Measurements from ENCODE around the gene SFSWAP. TPM values are rescaled to one million over a fixed set of nuclear protein-coding genes. Genes with fewer than 3 reads are reported as not detected.
A peak's percentile ranks its signal among the peaks of the same experiment; 100 is the strongest.
"Not testable (repeated sequence)": the region's sequence is repeated elsewhere in the genome, so short reads cannot be mapped to it uniquely, and the experiment has no call there.

Gene SFSWAP
- total RNA-seq, 1 donor from 2014 or later, result 36.1 TPM

DNA sequence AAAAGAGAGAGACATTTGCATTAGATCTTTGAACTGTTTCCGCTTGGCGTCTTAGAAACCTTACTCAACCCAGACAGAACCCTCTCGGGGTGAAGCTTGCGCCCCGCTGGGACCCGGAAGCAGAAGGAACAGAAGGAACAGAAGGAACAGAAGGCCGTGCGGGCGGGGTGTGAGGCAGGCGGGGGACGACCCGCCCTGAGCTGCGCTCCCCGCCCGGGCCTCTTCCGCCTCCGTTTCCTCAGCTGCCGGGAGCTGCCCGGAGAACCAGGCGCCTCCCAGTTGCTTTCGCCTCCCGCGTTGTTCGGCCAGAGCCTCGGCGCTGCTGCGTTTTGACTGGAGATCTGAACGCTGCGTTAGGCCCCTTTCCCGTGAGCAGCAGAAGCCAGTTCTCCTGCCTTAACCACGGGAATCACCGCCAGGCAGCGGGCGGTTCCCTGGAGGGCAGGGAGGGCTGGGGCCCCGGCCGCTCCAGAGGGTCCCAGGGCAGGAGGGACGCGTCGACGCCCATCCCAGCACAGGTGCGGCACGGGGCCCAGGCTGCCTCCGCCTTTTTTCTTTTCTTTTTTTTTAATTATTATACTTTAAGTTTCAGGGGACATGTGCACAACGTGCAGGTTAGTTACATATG is 98.0 kb downstream of the SFSWAP start:
- DNase-seq (ENCODE audit: low spot score), result no peak

DNA sequence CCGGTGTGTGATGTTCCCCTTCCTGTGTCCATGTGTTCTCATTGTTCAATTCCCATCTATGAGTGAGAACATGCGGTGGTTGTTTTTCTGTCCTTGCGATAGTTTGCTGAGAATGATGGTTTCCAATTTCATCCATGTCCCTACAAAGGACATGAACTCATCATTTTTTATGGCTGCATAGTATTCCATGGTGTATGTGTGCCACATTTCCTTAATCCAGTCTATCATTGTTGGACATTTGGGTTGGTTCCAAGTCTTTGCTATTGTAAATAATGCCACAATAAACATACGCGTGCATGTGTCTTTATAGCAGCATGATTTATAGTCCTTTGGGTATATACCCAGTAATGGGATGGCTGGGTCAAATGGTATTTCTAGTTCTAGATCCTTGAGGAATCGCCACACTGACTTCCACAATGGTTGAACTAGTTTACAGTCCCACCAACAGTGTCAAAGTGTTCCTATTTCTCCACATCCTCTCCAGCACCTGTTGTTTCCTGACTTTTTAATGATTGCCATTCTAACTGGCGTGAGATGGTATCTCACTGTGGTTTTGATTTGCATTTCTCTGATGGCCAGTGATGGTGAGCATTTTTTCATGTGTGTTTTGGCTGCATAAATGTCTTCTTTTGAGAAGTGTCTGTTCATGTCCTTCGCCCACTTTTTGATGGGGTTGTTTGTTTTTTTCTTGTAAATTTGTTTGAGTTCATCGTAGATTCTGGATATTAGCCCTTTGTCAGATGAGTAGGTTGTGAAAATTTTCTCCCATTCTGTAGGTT is 98.8 kb downstream of the SFSWAP start:
- not testable (repeated sequence) for DNase-seq (ENCODE audit: low spot score)

DNA sequence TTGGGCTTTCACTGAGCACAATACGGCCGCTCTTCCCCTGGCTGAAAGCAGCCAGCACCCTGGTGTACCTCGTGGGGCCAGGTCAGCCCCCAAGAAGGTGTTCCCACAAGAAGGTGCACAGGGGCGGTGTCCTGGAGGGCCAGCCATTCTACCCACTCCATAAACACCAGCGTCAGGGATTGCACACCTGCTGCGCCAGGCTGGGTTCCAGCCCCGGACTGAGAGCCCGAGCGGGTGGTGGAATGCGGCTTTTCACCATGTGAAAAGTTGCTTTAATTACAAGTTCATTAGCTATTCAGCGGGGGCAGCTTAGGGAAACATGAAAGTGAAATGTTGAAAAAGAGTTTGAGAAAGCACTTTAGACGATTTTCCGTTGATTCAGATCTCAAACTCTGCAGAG is 99.8 kb downstream of the SFSWAP start:
- DNase-seq (ENCODE audit: low spot score), result no peak

DNA sequence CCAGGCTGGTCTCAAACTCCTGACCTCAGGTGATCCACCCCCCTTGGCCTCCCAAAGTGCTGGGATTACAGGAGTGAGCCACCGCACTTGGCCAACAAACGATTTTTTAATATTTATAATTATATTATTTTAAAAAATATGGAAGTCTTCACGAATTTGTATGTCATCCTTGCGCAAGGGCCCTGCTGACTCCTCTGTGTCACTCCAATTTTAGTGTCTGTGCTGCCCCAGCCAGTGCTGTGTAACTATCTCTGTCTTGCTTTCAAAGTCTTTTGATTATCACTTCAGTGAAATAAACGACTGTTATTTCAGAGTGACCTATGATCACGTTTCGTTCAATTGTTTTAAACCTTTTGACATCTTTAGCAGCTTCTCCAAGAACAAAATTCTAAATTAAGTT is 104.2 kb downstream of the SFSWAP start:
- DNase-seq (ENCODE audit: low spot score), result no peak

DNA sequence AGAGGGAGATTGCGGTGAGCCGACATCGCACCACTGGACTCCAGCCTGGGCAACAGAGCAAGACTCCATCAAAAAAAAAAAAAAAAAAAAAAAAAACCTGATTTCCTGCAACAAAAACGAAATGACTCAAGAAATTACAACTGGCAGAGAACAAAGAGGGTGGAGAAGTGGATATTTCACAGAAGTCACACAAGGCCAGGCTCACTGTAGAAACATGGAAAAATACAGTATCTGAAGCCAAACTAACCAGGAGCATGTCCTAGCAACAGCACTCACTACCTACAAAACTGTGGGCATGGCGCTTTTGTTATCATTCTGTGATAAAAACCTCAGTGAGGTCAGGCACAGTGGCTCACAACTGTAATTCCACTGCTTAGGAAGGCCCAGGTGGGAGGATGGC is 105.6 kb downstream of the SFSWAP start:
- DNase-seq (ENCODE audit: low spot score), result no peak

DNA sequence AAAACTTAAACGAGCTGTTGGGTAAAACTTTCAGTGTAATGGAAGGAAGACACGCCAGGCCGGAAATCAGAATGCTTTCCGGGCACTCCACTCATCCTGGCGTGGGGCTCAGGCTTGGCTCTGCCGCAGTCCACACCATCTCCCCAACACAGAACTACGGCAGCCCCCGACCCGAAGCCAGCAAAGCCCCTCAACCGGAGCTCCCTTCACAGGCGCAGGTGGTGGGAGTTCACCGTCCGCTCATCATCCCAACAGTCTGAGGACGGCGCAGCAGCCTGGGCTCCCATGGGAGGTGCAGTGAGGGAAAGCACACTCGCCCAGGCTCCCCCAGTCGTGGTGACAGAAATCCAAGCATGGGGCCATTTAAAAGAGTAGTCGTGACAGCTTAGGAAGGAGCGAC is 106.4 kb downstream of the SFSWAP start:
- no peak for DNase-seq (ENCODE audit: low spot score)

DNA sequence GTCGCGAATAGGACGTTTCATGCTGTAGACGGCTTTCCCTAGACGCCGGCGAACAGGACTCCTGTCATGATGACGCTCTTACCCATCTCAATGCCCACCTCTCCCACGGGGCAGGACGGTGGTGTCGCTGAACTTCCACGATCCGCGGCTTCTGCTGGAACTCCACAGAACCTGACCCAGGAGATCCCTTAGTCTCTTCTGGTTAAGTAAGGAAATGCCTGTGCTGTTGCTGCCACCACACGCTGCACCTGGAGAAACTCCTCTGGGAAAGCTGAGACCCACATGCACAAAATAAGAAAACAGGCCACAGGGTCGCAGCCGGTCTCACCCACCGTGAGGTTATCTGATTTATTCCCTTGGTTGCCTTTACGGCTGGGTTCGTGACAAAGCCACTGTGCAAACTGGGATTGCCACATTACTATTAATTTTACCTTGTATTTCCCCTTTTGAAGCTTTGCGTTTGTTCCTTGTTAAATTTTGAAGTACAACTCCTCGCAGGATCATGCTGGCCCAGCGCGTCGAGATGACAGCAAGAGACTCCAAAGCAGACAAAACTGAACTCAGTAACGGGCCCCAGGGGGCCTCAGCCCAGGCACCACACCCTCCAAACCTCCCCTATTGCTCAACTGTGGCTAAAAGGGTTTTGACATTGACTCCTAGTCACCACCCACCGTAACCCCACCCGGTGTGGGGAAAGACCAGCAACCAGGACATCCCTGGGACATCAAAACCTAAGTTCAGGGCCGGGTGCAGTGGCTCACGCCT is 108.1 kb downstream of the SFSWAP start:
- no peak for DNase-seq (ENCODE audit: low spot score)

DNA sequence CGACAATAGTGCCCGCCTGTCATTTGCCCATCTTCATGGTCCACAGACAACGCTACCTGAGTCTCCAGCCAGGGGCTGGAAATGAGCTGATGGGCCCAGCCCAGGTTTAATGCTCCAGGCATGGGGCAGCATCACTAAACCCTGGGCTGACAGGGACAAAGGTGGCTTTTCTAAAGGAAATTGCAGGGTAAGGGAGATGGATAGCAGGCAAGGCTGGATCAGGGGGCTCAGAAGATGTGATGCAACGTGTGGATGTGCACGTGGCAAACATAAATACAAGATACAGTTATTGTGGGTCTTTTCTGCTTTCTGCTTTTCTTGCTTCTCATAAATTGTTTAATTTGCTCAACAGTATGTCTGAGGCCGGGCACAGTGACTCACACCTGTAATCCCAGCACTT is 113.6 kb downstream of the SFSWAP start:
- no peak for DNase-seq (ENCODE audit: low spot score)

DNA sequence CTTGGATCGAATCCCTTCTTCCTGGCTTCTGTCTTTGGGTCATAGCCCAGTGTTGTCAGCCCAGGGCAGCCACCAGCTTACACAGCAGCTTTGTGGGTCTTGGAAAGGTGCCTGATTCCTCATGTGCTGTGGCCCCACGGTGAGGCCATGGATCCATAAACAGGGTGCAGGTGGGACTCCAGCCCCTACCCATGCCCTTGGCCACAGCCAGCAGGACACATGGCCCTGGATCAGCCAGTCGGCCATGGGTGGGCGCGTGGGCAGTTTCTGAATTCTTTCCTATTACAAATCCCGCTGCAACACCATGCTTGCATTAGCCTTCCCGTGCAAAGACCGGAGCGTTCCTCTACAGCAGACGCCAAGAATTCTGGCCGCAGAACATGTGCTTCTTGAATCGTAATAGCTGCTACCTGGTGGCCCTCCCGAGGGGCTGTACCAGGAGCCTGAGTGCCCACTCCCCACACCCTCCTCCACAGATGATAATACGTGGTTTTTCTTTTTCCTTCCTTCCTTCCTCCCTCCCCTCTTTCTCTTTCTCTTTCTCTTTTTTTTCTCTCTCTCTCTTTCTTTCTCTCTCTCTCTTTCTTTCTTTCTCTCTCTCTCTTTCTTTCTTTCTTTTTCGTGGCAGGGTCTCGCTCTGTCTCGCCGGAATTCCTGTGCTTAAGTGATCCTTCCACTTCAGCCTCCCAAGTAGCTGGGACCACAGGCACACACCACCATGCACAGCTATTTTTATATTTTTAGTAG is 114.4 kb downstream of the SFSWAP start:
- DNase-seq (ENCODE audit: low spot score), result no peak

DNA sequence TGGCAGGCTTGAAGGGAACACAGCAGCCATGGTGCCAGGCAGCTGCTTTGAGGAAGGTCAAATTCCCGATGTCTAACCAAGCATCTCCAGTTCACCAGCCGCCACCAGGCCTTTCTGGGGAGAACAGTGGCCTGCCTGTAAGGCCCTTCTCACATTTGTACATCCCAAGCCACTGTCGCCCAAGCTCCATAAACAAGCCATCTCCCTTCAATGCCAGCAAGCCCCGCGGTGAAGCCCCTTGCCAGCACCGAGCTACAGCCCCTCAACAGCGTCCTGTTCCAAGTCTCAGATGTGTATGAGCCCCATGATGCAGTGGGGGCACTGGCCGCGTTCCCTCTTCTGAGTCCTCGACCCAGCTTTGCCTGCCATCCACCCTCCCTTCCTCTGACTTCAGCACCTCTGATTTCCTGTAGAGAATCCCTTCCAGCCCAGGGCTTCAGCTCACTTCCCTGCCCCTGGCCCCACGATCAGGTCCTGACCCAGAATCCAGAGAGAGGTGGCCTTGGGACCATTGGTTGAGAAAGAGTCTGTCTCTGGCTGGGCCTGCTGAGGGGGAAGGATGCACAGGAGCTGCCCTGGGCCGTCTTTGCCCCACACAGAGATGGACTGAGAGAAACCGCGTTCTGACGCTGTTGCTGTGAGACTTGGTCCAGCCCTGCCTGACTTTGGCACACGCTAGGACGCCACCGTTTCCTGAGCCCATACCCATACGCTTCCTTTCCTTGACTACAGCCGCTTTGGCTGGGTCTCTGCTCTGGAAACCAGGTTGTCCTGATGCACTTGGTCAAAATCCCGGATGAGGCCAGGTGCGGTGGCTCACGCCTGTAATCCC is 115.4 kb downstream of the SFSWAP start:
- DNase-seq (ENCODE audit: low spot score), result no peak

DNA sequence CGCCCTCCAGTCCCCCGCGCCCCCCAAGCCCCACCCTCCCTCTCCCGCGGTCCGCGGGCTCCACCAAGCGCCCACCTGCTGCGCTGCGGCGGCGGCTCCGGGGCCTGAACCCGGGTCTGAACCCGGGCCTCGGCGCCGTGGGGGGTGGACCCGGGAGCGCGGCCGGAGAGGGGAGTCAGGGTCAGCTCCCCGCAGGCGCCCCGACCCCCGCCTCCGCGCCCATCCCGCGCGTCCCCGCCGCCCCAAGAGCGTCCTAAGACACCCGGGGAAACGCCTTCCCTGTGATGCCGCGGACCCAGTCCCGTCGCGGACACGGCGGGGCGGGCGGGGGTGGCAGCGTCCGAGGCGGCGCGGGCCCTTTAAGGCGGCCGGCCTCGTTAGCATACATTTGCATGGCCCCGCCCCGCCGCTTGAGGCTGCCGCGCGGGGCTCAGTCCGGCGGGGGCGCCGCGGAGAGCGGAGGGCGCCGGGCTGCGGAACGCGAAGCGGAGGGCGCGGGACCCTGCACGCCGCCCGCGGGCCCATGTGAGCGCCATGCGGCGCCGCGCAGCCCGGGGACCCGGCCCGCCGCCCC is 117.2 kb downstream of the SFSWAP start, which contains the start of gene MMP17:
TSS of gene MMP17 (plus strand) at position 433 of the 574 bp plus-strand sequence. CDS start at position 535, 102 bp downstream.
- no peak for DNase-seq (ENCODE audit: low spot score)

DNA sequence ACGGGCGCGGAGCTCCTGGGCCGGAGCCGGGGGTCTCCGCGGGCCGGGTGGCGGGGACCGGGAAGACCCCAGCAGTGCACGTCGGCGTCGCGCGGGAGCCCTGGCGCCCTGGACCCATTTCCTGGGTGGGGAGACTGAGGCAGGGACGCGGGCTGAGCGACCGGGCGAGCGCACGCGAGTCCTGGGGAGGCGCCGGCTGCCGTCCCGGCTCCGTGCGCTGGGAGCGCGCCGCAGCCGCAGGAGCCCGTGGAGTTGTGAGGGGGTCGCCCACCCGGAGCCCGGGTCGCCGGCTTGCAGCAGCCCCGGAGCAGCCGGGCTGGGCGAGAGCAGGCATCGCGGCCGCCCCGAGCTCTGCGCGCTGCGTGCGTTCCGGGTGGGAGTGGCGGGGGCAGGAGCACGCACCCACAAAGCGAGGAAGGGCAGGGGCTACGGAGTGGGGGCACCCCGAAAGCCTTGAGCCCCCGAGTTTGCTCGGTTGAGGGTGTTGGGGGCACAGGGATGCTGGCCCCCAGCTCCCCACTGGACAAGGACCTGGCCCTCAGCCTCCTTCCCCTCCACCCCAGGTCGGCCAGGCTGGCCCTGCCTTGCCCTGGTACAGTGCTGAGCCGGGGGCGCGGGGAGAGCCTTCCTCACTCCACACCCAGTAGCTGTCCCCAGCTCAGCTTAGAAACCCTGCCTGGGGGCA is 117.9 kb downstream of the SFSWAP start:
- no peak for DNase-seq (ENCODE audit: low spot score)

DNA sequence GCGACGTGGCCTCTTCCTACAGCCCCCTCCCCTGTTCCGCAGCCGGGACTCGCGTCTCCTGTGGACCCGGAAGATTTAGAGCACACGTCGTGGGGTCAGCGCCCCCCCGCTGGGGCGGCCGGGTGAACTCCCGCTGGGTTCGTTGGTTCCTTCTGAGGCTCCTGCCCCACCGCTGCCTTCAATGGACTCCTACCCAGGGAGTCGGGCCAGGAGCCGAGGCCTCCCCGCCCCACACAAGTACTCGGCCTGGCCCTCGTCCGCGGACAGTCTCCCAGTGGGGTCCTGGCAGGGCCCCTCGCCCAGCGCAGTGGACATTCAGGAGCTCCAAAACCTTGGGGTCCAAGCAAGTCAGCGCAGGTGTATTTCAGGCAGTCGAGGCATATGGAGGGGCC is 118.5 kb downstream of the SFSWAP start:
- no peak for DNase-seq (ENCODE audit: low spot score)

DNA sequence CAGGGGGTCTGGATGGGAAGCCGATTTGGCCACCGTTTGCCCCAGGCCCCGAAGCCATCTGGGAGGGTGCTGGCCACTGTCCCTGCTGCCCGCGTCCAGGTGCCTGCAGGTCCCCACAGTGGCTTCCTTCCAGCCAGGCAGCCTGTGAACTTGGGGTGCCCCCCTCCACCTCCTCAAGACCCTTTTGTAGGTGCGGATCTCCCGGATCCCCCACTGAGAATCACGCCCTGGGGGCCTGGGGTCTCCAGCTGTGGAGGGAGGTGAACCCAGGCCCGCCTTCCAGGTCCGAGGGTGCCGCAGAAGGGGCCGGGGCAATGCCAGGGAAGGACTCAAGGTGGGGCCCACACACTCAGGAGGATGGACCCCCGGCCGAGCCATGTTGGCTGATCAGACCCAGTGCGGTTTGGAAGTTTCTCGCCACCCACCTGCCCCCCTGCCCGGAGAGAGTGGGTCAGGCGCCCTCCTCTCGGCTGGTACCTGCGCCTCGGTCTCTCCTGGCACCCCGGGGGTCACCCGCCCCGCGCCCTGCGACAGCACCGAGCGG is 119.0 kb downstream of the SFSWAP start:
- DNase-seq (ENCODE audit: low spot score), result no peak

DNA sequence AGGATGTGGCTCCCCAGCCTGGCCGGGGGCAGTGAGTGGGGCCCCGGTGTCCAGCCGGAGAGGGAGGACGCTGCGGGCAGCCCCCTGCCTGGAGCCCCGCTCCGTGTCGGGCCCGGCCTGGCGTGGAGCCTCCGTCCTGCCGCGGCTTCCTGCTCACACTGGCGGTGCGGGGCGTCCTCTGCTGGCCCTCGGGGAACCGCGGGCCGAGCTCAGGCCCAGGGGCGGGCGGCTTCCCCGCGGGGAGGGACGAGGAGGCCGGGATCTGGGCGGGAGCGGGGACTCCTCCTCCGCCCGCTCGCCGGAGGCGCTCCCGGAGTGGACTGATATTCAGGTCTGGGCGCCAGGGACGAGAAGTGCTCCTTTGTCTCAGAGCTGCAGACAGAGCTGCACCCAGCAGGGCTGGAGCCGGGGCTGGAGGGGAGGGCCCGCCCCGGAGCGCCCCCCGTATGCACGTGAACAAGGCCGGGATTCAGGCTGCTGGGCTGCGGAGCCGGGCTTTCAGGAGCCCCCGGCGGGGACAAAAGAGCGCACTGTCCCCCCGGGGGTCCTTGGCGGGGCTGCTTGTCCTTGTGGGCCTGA is 119.5 kb downstream of the SFSWAP start:
- peak; percentile 94 for DNase-seq (ENCODE audit: low spot score)

DNA sequence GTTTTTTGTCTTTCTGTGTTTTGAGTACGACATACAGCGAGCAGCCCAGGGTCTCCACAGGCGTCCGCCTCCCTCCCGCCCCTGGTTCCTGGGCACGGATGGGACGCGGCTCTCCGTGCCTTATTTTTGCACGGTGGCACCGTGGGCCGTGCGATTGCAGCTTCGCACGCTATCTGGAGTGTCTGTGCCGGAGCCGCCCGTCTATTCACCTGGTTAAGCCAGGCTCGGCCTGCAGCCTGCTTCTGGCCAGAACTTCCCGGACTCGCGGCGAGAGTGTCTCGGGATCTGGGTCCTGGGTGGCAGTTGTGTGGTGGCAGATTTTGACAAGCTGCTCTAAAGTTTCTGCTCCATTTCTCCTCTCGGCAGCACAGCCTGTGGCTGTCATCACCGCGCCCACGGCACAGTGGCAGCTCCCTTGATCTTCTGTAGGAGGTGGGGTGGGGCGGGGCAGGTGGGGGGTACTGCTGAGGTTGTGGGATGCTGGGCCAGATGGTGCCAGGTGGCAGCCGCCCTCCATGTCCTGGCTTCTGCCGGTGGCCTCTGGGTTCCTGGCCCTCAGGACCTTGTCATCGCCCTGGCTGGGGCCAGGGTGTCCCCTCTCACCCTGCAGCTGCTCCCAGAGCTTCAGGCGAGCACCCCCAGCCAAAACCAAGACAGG is 120.2 kb downstream of the SFSWAP start:
- no peak for DNase-seq (ENCODE audit: low spot score)

DNA sequence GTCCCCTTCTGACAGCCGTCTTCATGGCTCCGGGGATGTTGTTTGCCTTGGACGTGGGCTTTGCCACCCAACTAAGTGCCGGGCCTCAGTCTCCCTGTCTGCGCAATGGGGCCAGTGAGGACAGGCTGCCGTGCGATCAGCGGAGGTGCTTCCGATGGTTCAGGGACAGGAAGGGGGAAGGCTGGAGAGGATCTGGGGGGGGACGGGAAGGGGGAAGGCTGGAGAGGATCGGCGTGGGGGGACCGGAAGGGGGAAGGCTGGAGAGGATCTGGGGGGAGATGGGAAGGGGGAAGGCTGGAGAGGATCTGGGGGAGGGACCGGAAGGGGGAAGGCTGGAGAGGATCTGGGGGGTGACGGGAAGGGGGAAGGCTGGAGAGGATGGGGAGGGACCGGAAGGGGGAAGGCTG is 120.7 kb downstream of the SFSWAP start:
- no peak for DNase-seq (ENCODE audit: low spot score)
